B cell (primary cell): ENCODE data around the gene VAV2.

ENCODE experiments used
- EZH2 ChIP-seq: IDR thresholded peaks from 2 replicates; pipeline ENCODE4 v1.6.1; 2012; ENCODE audit warnings: borderline replicate concordance, low read depth, mild to moderate bottlenecking, moderate library complexity, low read length; ENCODE audit not compliant: insufficient read depth, poor library complexity, severe bottlenecking
- TF ChIP-seq, protein P1 (sequence below): fragments of 200-600 bp; IDR thresholded peaks from one replicate; pipeline ENCODE4 v1.8.0; 2022; ENCODE audit warnings: antibody characterized with exemption, mild to moderate bottlenecking

DNA sequence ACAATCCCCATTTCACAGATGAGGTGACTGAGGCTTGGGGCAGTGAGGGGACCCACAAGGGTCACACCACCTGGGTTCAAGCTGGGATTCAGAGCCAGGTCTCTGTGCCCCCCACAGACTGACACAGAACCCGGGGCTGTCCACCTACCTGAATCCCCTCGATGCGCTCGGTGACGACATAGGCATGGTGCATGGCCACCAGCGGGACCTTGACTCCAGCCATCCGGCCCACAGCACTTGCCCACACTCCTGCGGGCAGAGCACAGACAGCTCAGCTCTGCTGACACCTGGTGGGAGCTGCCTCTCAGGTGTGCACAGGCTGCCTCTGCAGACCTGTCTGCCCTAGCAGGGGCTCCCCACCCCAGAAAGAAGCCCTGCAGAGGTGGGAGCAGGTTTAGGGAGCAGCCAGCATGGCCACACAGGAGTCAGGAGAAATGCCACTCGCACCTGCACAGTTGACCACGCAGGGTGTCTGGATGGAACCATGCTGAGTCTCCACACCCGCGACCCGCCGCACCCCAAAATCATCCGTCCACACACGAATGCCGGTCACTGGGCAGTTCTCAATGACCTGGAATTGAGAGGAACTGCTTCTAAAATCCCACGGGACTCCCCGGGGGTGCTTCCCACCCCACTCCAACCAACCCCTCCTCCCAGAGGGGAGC lies 262.4 kb downstream of the VAV2 start:
- TF ChIP-seq, protein P1, sequence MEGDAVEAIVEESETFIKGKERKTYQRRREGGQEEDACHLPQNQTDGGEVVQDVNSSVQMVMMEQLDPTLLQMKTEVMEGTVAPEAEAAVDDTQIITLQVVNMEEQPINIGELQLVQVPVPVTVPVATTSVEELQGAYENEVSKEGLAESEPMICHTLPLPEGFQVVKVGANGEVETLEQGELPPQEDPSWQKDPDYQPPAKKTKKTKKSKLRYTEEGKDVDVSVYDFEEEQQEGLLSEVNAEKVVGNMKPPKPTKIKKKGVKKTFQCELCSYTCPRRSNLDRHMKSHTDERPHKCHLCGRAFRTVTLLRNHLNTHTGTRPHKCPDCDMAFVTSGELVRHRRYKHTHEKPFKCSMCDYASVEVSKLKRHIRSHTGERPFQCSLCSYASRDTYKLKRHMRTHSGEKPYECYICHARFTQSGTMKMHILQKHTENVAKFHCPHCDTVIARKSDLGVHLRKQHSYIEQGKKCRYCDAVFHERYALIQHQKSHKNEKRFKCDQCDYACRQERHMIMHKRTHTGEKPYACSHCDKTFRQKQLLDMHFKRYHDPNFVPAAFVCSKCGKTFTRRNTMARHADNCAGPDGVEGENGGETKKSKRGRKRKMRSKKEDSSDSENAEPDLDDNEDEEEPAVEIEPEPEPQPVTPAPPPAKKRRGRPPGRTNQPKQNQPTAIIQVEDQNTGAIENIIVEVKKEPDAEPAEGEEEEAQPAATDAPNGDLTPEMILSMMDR: no peak
- TF ChIP-seq EZH2: no peak
